ENCODE results near the gene SLC6A17.

SLC6A17 gene

GRCh38 chr1:110223127-110223526 lies 72.8 kb downstream of the SLC6A17 start:
- DNase-seq (ENCODE audit: low read depth): no peak

GRCh38 chr1:110223581-110223980 lies 73.3 kb downstream of the SLC6A17 start:
- no peak for DNase-seq (ENCODE audit: low read depth)

GRCh38 chr1:110224240-110224995 lies 74.1 kb downstream of the SLC6A17 start:
- no peak for DNase-seq (ENCODE audit: low read depth)

GRCh38 chr1:110225212-110225611 lies 74.9 kb downstream of the SLC6A17 start:
- DNase-seq (ENCODE audit: low read depth): no peak

GRCh38 chr1:110225756-110226404 lies 75.6 kb downstream of the SLC6A17 start:
- no peak for DNase-seq (ENCODE audit: low read depth)

GRCh38 chr1:110227774-110228173 lies 77.5 kb downstream of the SLC6A17 start:
- DNase-seq (ENCODE audit: low read depth): no peak

- no peak for DNase-seq (ENCODE audit: low read depth)
These were observed 78.1 kb downstream of the SLC6A17 start for GRCh38 chr1:110228381-110228780.

- DNase-seq (ENCODE audit: low read depth): no peak
These were observed 78.6 kb downstream of the SLC6A17 start for GRCh38 chr1:110228869-110229268.

GRCh38 chr1:110229348-110230001 lies 79.2 kb downstream of the SLC6A17 start:
- no peak for DNase-seq (ENCODE audit: low read depth)

- no peak for DNase-seq (ENCODE audit: low read depth)
These were observed 80.3 kb downstream of the SLC6A17 start for GRCh38 chr1:110230381-110231199.

GRCh38 chr1:110233861-110234260 lies 83.6 kb downstream of the SLC6A17 start:
- DNase-seq (ENCODE audit: low read depth): no peak

- no peak for DNase-seq (ENCODE audit: low read depth)
These were observed 84.4 kb downstream of the SLC6A17 start for GRCh38 chr1:110234691-110235090.

GRCh38 chr1:110235181-110235833 lies 85.0 kb downstream of the SLC6A17 start:
- DNase-seq (ENCODE audit: low read depth): no peak

- DNase-seq (ENCODE audit: low read depth): peak; percentile 51
These were observed 85.8 kb downstream of the SLC6A17 start for GRCh38 chr1:110235834-110236682.

GRCh38 chr1:110237386-110238152 lies 87.3 kb downstream of the SLC6A17 start:
- no peak for DNase-seq (ENCODE audit: low read depth)

- no peak for DNase-seq (ENCODE audit: low read depth)
These were observed 89.4 kb downstream of the SLC6A17 start for GRCh38 chr1:110239441-110240430.

- no peak for DNase-seq (ENCODE audit: low read depth)
These were observed 90.3 kb downstream of the SLC6A17 start for GRCh38 chr1:110240476-110241210.

GRCh38 chr1:110241516-110241915 lies 91.2 kb downstream of the SLC6A17 start:
- no peak for DNase-seq (ENCODE audit: low read depth)
